Esophagus muscularis mucosa (tissue), 4 donors: ENCODE results near the gene TESK2. TPM values are rescaled to one million over a fixed set of nuclear protein-coding genes. Genes with fewer than 3 reads are reported as not detected.

Experiments used
- DNase-seq: peaks from one replicate; pipeline ENCODE4 v3.0.0-alpha.2; 2017; ENCODE audit errors: extremely low spot score
- H3K27ac ChIP-seq, 4 donors: fragments of 200-600 bp; sonication (generic); replicated peaks in 1 of 4; 1 replicate in 3 of 4; 2 replicates in 1 of 4; pipeline ENCODE4 v1.5.1; 2016 to 2019; ENCODE audit warnings: mild to moderate bottlenecking in 1 of 4
- H3K27me3 ChIP-seq, 4 donors: fragments of 200-600 bp; sonication (generic); one replicate each; pipeline versions ENCODE4 v1.5.1 to v1.6.0; 2016 to 2019
- H3K36me3 ChIP-seq, 4 donors: fragments of 200-600 bp; sonication (generic); one replicate each; pipeline ENCODE4 v1.5.1; 2016 to 2019
- H3K4me1 ChIP-seq, 4 donors: fragments of 200-600 bp; sonication (generic); one replicate each; pipeline ENCODE4 v1.5.1; 2016 to 2019
- H3K4me3 ChIP-seq, 4 donors: fragments of 200-600 bp; sonication (generic); 1 replicate in 2 of 4; 2 replicates in 2 of 4; pipeline ENCODE4 v1.5.1; 2016 to 2019; ENCODE audit warnings: mild to moderate bottlenecking in 4 of 4, moderate library complexity in 1 of 4
- H3K9me3 ChIP-seq, 4 donors: fragments of 200-600 bp; sonication (generic); 1 replicate in 3 of 4; 2 replicates in 1 of 4; pipeline ENCODE4 v1.5.1; 2016 to 2019
- EP300 ChIP-seq: sonication (generic); formaldehyde crosslinking; IDR thresholded peaks from one replicate; pipeline ENCODE4 v1.6.1; 2017; ENCODE audit warnings: antibody characterized with exemption
- POLR2A ChIP-seq: fragments of 450-650 bp; IDR thresholded peaks from one replicate; pipeline ENCODE4 v1.6.1; 2017; ENCODE audit warnings: antibody characterized with exemption, moderate library complexity, mild to moderate bottlenecking, low read depth
- POLR2AphosphoS5 ChIP-seq, 2 donors: sonication (generic); formaldehyde crosslinking; IDR thresholded peaks; one replicate each; pipeline ENCODE4 v1.6.1; 2017; ENCODE audit warnings: antibody characterized with exemption in 2 of 2
- WGBS: methylation state at CpG from one replicate; pipeline ENCODE4 v1.1.5; 2018; 5-methylcytosine and 5-hydroxymethylcytosine counted together
- intact Hi-C: fragments of 100-400 bp; cut with DNase I; formaldehyde crosslinking; loops from one replicate; pipeline ENCODE4 v1.15.1; 2023
- total RNA-seq, 4 donors: library from RNA; depleted of rRNA; stranded (reverse); fragments of >200 nt; gene quantifications; one replicate each; pipeline versions ENCODE4 v1.1.0 to v1.2.1, GENCODE V29; 2016
- TF ChIP-seq, protein P1 (sequence below), 3 experiments: fragments of 200-600 bp in 2 of 3; fragments of 450-650 bp in 1 of 3; sonication (generic) in 2 of 3; IDR thresholded peaks; one replicate each; pipeline ENCODE4 v1.5.1; 2017 to 2019; ENCODE audit warnings: antibody characterized with exemption in 3 of 3, mild to moderate bottlenecking in 2 of 3, moderate library complexity in 1 of 3

TESK2 gene
- total RNA-seq = 1 to 10 TPM; 3.3 to 6.5 (median 4.8) TPM

DNA sequence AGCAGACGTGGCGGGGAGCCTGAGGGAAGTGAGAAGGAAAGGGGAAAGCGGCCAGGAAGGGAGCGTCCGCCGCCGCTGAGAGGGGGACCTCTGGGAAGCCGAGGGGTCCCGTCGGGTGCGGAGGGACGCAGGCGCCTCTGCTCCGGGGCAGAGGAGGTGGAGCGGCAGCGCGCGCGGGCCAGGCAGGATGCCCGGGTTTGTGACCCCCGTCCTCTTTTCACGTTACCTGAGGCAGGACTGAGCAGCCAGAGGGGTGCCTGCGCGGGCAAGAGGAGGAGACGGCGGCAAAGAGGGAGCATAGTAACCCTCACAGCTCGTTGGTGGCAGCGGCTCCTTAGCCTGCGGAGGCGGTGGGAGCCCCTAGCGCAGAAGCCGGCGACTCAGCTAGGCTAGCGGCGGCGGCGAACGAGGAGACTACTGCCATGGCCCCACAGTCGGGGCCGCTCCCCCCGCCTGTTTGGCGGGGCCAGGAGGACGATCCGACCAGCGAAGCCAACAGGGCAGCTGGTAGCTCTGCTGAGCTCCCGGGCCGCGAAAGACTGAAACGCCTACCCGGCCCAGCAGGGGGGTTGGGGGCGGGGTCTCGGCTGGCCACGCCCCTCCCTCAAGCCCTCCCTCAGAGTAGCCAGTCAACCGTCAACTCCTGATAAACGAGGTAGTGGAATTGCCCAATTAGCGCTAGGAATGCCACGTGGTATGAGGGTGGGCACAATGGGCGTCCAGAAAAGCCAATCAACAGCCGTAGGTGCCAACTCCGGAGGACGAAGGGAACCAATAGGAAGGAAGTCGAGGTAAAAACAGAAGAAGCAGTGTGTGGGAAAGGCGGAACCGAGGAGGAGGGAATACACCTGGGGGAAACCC, at the start of gene TESK2:
TSS of gene TESK2 (minus strand) at position 538 of the 861 bp plus-strand sequence. CDS start 33,378 bp downstream, outside the sequence.
- H3K27ac ChIP-seq = peak within 1 kb of the TSS; percentile 73 to 89 (median 84)
- H3K4me3 ChIP-seq = peak within 1 kb of the TSS; percentile 62 to 93 (median 82)
- H3K27me3 ChIP-seq = no peaks in the 10 kb centered on the region
- peaks cover 0 to 24% (median 19%) of the 10 kb centered on the region in 4 donors for H3K4me1 ChIP-seq
- H3K36me3 ChIP-seq = no peaks in the 10 kb centered on the region
- WGBS = 1% methylated on average over 21 of the region's 64 CpGs
- DNase-seq = peak; percentile 99
- TF ChIP-seq POLR2AphosphoS5 (IDR thresholded peaks at IDR 0.05) (peak; percentile 89 to 93), POLR2A (peak; percentile 47), EP300 (no peak)
- TF ChIP-seq, protein P1, sequence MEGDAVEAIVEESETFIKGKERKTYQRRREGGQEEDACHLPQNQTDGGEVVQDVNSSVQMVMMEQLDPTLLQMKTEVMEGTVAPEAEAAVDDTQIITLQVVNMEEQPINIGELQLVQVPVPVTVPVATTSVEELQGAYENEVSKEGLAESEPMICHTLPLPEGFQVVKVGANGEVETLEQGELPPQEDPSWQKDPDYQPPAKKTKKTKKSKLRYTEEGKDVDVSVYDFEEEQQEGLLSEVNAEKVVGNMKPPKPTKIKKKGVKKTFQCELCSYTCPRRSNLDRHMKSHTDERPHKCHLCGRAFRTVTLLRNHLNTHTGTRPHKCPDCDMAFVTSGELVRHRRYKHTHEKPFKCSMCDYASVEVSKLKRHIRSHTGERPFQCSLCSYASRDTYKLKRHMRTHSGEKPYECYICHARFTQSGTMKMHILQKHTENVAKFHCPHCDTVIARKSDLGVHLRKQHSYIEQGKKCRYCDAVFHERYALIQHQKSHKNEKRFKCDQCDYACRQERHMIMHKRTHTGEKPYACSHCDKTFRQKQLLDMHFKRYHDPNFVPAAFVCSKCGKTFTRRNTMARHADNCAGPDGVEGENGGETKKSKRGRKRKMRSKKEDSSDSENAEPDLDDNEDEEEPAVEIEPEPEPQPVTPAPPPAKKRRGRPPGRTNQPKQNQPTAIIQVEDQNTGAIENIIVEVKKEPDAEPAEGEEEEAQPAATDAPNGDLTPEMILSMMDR (IDR thresholded peaks at IDR 0.05) = peak in 2 of 3 experiments; percentile 35 to 36
- no peaks in the 10 kb centered on the region for H3K9me3 ChIP-seq
- intact Hi-C loops = loop anchor here (5.0 kb wide), 1 partner anchor 479 kb away; the partner anchor contains the start of genes HECTD3 and UROD

DNA sequence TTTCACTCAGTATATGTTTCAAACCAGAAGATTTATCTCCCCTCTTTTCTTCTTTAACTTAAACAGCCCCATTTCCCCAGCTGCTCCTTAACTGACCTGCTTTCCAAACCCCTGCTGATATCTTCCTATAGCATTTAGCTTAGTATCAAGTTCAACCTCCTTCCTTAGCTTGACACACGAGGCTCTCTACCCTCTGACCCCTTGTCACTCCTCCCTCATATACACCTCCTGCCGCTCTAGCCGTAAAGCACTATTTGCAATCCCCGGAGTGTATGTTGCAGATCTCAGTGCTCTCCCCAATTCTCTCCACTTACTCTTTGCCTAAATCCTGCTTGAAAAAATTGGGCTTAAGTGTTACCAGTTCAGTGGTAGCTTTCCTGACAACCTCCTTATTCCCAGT, 45.9 kb upstream of the TESK2 start:
- no peaks in the 10 kb centered on the region for H3K9me3 ChIP-seq
- no peaks in the 10 kb centered on the region for H3K27me3 ChIP-seq
- TF ChIP-seq, protein P1 (IDR thresholded peaks at IDR 0.05) = no peak
- no peak for TF ChIP-seq EP300
- TF ChIP-seq POLR2A = no peak
- TF ChIP-seq POLR2AphosphoS5 (IDR thresholded peaks at IDR 0.05) = no peak
- H3K4me1 ChIP-seq = no peaks in the 10 kb centered on the region
- WGBS = 67% methylated on average over 4 of the region's 4 CpGs
- intact Hi-C loops = no loop called here
- no peak overlapping the region for H3K27ac ChIP-seq
- DNase-seq = no peak
- no peaks in the 10 kb centered on the region for H3K36me3 ChIP-seq
- H3K4me3 ChIP-seq = no peak overlapping the region

GRCh38 chr1:45535988-45536766, 45.2 kb upstream of the TESK2 start:
- DNase-seq = no peak

GRCh38 chr1:45531873-45532272, 40.9 kb upstream of the TESK2 start:
- H3K27me3 ChIP-seq = no peaks in the 10 kb centered on the region
- H3K4me1 ChIP-seq = no peaks in the 10 kb centered on the region
- intact Hi-C loops = no loop called here
- DNase-seq = no peak
- WGBS = 80% methylated on average over 5 of the region's 5 CpGs
- no peak overlapping the region for H3K27ac ChIP-seq
- H3K9me3 ChIP-seq = no peaks in the 10 kb centered on the region
- TF ChIP-seq EP300 = no peak
- no peaks in the 10 kb centered on the region for H3K36me3 ChIP-seq
- H3K4me3 ChIP-seq = no peak overlapping the region

More at GRCh38 chr1:45535988-45536766, 45.2 kb upstream of the TESK2 start:
- H3K4me1 ChIP-seq = no peaks in the 10 kb centered on the region
- 58% methylated on average over 6 of the region's 6 CpGs for WGBS
- TF ChIP-seq POLR2A = no peak
- H3K4me3 ChIP-seq = no peak overlapping the region
- intact Hi-C loops = no loop called here
- H3K27ac ChIP-seq = no peak overlapping the region
- no peaks in the 10 kb centered on the region for H3K27me3 ChIP-seq
- no peaks in the 10 kb centered on the region for H3K36me3 ChIP-seq
- H3K9me3 ChIP-seq = no peaks in the 10 kb centered on the region

DNA sequence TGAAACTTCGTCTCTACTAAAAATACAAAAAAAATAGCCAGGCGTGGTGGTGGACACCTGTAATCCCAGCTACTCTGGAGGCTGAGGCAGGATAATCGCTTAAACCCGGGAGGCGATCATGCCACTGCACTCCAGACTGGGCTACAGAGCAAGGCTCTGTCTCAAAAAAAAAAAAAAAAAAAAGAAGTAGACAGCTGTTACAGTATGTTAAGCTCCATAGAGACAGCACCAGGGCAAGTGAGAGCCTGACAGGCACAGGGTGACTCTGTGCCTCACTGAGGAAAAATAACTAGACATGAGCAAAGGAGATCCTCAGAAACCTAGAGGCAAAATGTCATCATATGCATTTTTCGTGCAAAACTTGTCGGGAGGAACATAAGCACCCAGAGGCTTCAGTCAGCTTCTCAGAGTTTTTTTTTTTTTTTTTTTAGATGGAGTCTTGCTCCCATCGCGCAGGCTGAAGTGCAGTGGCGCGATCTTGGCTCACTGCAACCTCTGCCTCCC, 39.7 kb upstream of the TESK2 start:
- intact Hi-C loops = no loop called here
- no peaks in the 10 kb centered on the region for H3K27me3 ChIP-seq
- H3K9me3 ChIP-seq = no peaks in the 10 kb centered on the region
- WGBS = 92% methylated on average over 11 of the region's 11 CpGs
- DNase-seq = no peak
- H3K4me3 ChIP-seq = no peak overlapping the region
- H3K4me1 ChIP-seq = no peaks in the 10 kb centered on the region
- H3K27ac ChIP-seq = no peak overlapping the region
- no peaks in the 10 kb centered on the region for H3K36me3 ChIP-seq
- TF ChIP-seq POLR2A = no peak
- no peak for TF ChIP-seq POLR2AphosphoS5 (IDR thresholded peaks at IDR 0.05)
- no peak for TF ChIP-seq EP300
- TF ChIP-seq, protein P1 (IDR thresholded peaks at IDR 0.05) = no peak
